ENCODE data around the gene IGFBP4. TPM values are rescaled to one million over a fixed set of nuclear protein-coding genes. Genes with fewer than 3 reads are reported as not detected.
"Not testable (repeated sequence)": the region's sequence is repeated elsewhere in the genome, so short reads cannot be mapped to it uniquely, and the experiment has no call there.

IGFBP4 gene
- total RNA-seq, 2 experiments from 2014 or later: 10.7 to 11.6 TPM

DNA sequence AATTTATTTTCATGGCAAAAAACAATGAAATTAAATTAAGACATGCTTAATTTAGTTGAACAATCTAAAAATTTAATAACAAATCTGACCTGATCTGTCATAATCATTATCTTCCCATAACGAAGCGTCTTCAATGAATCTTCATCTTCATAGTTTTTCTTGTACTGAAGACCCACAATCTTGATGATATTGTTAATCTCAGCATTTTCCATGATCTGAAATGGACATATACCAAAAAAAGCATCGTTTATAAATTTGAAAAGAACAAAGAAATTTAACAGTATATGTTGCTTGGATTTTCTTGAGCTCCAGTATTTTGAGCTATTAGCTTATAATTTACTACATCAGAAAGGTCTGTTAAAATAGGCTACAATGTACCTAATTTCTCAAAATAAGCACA lies 35.8 kb upstream of the IGFBP4 start:
- intact Hi-C loops (cut with micrococcal nuclease): no loop called here
- no peak for ATAC-seq
- no peaks in the 10 kb centered on the region for H3K9me3 Mint-ChIP-seq
- no peak overlapping the region for H3K4me3 Mint-ChIP-seq
- POLR2A ChIA-PET: interaction anchor here (0.7 to 1.9 kb wide), 5 partner anchors 10 to 126 kb away, joined by 3 to 5 read pairs (median 3); no protein-coding TSS in a partner anchor
- H3K27me3 Mint-ChIP-seq: no peaks in the 10 kb centered on the region
- CTCF ChIA-PET: interaction anchor here (0.9 to 2.1 kb wide), 7 partner anchors 9 to 105 kb away, joined by 3 to 8 read pairs (median 3); partner anchors contain the start of gene TOP2A
- H3K36me3 Mint-ChIP-seq (ENCODE audit: low read depth): peaks cover 66% of the 10 kb centered on the region
- DNase-seq: no peak
- TF ChIP-seq, protein P1, sequence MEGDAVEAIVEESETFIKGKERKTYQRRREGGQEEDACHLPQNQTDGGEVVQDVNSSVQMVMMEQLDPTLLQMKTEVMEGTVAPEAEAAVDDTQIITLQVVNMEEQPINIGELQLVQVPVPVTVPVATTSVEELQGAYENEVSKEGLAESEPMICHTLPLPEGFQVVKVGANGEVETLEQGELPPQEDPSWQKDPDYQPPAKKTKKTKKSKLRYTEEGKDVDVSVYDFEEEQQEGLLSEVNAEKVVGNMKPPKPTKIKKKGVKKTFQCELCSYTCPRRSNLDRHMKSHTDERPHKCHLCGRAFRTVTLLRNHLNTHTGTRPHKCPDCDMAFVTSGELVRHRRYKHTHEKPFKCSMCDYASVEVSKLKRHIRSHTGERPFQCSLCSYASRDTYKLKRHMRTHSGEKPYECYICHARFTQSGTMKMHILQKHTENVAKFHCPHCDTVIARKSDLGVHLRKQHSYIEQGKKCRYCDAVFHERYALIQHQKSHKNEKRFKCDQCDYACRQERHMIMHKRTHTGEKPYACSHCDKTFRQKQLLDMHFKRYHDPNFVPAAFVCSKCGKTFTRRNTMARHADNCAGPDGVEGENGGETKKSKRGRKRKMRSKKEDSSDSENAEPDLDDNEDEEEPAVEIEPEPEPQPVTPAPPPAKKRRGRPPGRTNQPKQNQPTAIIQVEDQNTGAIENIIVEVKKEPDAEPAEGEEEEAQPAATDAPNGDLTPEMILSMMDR (IDR thresholded peaks at IDR 0.05): no peak
- H3K4me1 Mint-ChIP-seq (ENCODE audit: low read depth): peaks cover 8% of the 10 kb centered on the region
- H3K27ac Mint-ChIP-seq: no peak overlapping the region

GRCh38 chr17:40409540-40409939 lies 33.7 kb upstream of the IGFBP4 start:
- ChIA-PET CTCF (interaction anchor here (0.8 to 1.7 kb wide), 3 partner anchors 17 to 124 kb away, joined by 3 to 5 read pairs (median 4); no protein-coding TSS in a partner anchor), POLR2A (interaction anchor here (0.9 to 1.0 kb wide), 2 partner anchors 21 to 140 kb away, joined by 3 to 4 read pairs; no protein-coding TSS in a partner anchor)
- DNase-seq; H3K27ac Mint-ChIP-seq; intact Hi-C loops (cut with micrococcal nuclease); ATAC-seq; H3K4me1 Mint-ChIP-seq (ENCODE audit: low read depth); H3K27me3 Mint-ChIP-seq; H3K9me3 Mint-ChIP-seq; H3K4me3 Mint-ChIP-seq: not testable (repeated sequence)
- H3K36me3 Mint-ChIP-seq (ENCODE audit: low read depth): peaks cover 64% of the 10 kb centered on the region

- Mint-ChIP-seq H3K36me3 (ENCODE audit: low read depth) (peaks cover 65% of the 10 kb centered on the region), H3K4me1 (ENCODE audit: low read depth) (no peaks in the 10 kb centered on the region), H3K9me3 (no peaks in the 10 kb centered on the region), H3K27ac (no peak overlapping the region), H3K27me3 (no peaks in the 10 kb centered on the region), H3K4me3 (no peak overlapping the region)
- intact Hi-C loops (cut with micrococcal nuclease): no loop called here
- ATAC-seq (no peak), DNase-seq (no peak)
- ChIA-PET POLR2A (interaction anchor here (1.0 to 1.1 kb wide), 3 partner anchors 12 to 65 kb away, joined by 3 to 4 read pairs (median 4); no protein-coding TSS in a partner anchor), CTCF (interaction anchor here (0.7 to 8.3 kb wide), 7 partner anchors 10 to 127 kb away, joined by 3 to 72 read pairs (median 4); no protein-coding TSS in a partner anchor)
- TF ChIP-seq, protein P1 (IDR thresholded peaks at IDR 0.05): no peak
Measured at GRCh38 chr17:40410082-40410481, 33.2 kb upstream of the IGFBP4 start.

DNA sequence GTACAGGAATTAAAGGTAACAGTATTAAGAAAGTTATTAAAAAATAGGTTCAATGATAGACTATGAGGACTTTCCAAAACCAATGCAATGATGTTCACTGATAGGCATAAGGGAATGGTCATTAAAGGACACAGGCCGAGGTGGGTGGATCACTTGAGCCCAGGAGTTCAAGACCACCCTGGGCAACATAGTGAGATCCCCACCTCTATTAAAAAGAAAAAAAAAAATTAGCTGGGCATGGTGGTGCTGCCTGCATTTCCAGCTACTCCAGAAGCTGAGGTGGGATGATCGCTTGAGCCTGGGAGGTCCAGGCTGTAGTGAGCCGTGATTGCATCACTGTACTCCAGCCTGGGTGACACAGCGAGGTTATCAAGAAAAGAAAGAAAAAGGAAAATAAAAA lies 31.4 kb upstream of the IGFBP4 start:
- Mint-ChIP-seq H3K27me3 (no peaks in the 10 kb centered on the region), H3K4me1 (ENCODE audit: low read depth) (peaks cover 9% of the 10 kb centered on the region), H3K36me3 (ENCODE audit: low read depth) (peaks cover 69% of the 10 kb centered on the region), H3K27ac (no peak overlapping the region), H3K9me3 (no peaks in the 10 kb centered on the region), H3K4me3 (no peak overlapping the region)
- ChIA-PET POLR2A (no interaction called here), CTCF (interaction anchor here (1.3 to 8.3 kb wide), 5 partner anchors 12 to 122 kb away, joined by 3 to 114 read pairs (median 10); no protein-coding TSS in a partner anchor)
- DNase-seq: no peak
- ATAC-seq: no peak
- TF ChIP-seq, protein P1 (IDR thresholded peaks at IDR 0.05): no peak
- intact Hi-C loops (cut with micrococcal nuclease): no loop called here

GRCh38 chr17:40412880-40413279 lies 30.4 kb upstream of the IGFBP4 start:
- intact Hi-C loops (cut with micrococcal nuclease): no loop called here

GRCh38 chr17:40414312-40414711 lies 28.9 kb upstream of the IGFBP4 start:
- Mint-ChIP-seq H3K36me3 (ENCODE audit: low read depth) (peaks cover 67% of the 10 kb centered on the region), H3K4me1 (ENCODE audit: low read depth) (peaks cover 15% of the 10 kb centered on the region)
- H3K4me3 Mint-ChIP-seq; H3K9me3 Mint-ChIP-seq; ATAC-seq; DNase-seq; H3K27ac Mint-ChIP-seq; H3K27me3 Mint-ChIP-seq; intact Hi-C loops (cut with micrococcal nuclease): not testable (repeated sequence)
- CTCF ChIA-PET: interaction anchor here (1.0 to 8.3 kb wide), 8 partner anchors 12 to 119 kb away, joined by 3 to 114 read pairs (median 5); no protein-coding TSS in a partner anchor
- POLR2A ChIA-PET: interaction anchor here (2.4 kb wide), 1 partner anchor 119 kb away, joined by 7 read pairs; no protein-coding TSS in a partner anchor

More at GRCh38 chr17:40412880-40413279, 30.4 kb upstream of the IGFBP4 start:
- Mint-ChIP-seq H3K4me3 (no peak overlapping the region), H3K27me3 (no peaks in the 10 kb centered on the region), H3K9me3 (no peaks in the 10 kb centered on the region), H3K4me1 (ENCODE audit: low read depth) (peaks cover 9% of the 10 kb centered on the region), H3K27ac (no peak overlapping the region), H3K36me3 (ENCODE audit: low read depth) (peaks cover 68% of the 10 kb centered on the region)
- no peak for ATAC-seq
- POLR2A ChIA-PET: interaction anchor here (2.4 kb wide), 1 partner anchor 121 kb away, joined by 7 read pairs; no protein-coding TSS in a partner anchor
- CTCF ChIA-PET: interaction anchor here (1.0 to 8.3 kb wide), 7 partner anchors 13 to 147 kb away, joined by 3 to 114 read pairs (median 5); no protein-coding TSS in a partner anchor
- TF ChIP-seq, protein P1 (IDR thresholded peaks at IDR 0.05): no peak
- no peak for DNase-seq

Data from activated CD8-positive, alpha-beta T cell treated with anti-CD3 and anti-CD28 coated beads for 36 hours (primary cell).